Activated naive CD4-positive, alpha-beta T cell treated with anti-CD3 and anti-CD28 coated beads for 36 hours (primary cell): ENCODE results near the gene IGSF8. TPM values are rescaled to one million over a fixed set of nuclear protein-coding genes. Genes with fewer than 3 reads are reported as not detected.

Experiments
- CTCF ChIA-PET: fragments of 350-600 bp; sonication (Branson Sonifier 250); formaldehyde crosslinking; loops from one replicate; lab custom pipeline; 2021; ENCODE audit warnings: antibody characterized with exemption; lab: Charles Lee
- DNase-seq: peaks from one replicate; pipeline ENCODE4 v3.0.0-alpha.2; 2020
- H3K27ac Mint-ChIP-seq: one replicate; pipeline ENCODE4 v1.8.0; 2021; ENCODE audit warnings: mild to moderate bottlenecking, mixed read lengths
- H3K27me3 Mint-ChIP-seq: one replicate; pipeline ENCODE4 v1.8.0; 2021; ENCODE audit warnings: low read depth, mixed read lengths
- H3K36me3 Mint-ChIP-seq: one replicate; pipeline ENCODE4 v1.8.0; 2021; ENCODE audit warnings: low read depth, mixed read lengths
- H3K4me1 Mint-ChIP-seq: one replicate; pipeline ENCODE4 v1.8.0; 2021; ENCODE audit warnings: low read depth, mixed read lengths
- H3K4me3 Mint-ChIP-seq: one replicate; pipeline ENCODE4 v1.8.0; 2021; ENCODE audit warnings: mild to moderate bottlenecking, moderate library complexity, mixed read lengths
- H3K9me3 Mint-ChIP-seq: one replicate; pipeline ENCODE4 v1.8.0; 2021; ENCODE audit warnings: mixed read lengths
- intact Hi-C: fragments of 100-400 bp; cut with micrococcal nuclease; formaldehyde crosslinking; loops from one replicate; pipeline ENCODE4 v1.15.1; 2023
- total RNA-seq, 2 experiments: library from RNA; stranded (reverse); gene quantifications; one replicate each; pipeline ENCODE4 v1.2.3, GENCODE V29; 2021

IGSF8 gene
- total RNA-seq, 2 experiments from 2014 or later = 22.2 to 24.7 TPM

DNA sequence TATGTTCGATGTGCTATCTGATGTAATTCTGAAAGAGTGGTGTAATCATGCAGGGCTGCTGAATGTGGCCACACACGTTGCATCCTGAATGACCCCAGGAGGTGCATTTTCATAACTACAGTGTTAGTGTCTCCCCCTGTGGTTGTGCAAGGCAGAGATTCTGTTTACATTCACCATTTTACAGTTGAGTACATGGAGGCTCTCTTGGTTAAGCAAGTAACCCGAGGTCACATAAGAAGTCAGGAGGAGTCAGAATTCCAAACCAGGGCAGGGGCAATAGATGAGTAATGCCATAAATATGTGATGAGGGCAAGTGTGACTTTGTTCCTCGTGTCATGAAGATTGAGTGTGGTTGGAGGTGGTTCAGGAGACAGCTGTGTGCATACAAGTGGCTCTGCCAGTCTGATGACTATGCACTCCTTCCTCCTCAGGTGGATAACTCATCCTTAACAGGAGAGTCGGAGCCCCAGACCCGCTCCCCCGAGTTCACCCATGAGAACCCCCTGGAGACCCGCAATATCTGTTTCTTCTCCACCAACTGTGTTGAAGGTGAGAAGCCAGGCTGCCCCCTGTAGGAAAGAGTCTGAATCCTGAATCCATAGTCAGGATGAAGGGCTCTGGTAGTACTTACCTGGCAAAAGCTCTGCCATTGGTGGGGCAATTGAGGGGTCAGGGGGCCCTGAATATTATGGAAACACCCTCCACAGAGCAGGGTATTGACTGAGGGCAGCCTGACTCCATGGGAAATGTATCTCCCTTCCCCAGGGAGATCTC, 26.5 kb upstream of the IGSF8 start:
- Mint-ChIP-seq H3K9me3 (no peaks in the 10 kb centered on the region), H3K4me3 (no peak overlapping the region), H3K27ac (no peak overlapping the region), H3K4me1 (no peaks in the 10 kb centered on the region), H3K27me3 (no peaks in the 10 kb centered on the region), H3K36me3 (no peaks in the 10 kb centered on the region)
- intact Hi-C loops = no loop called here
- DNase-seq = no peak
- CTCF ChIA-PET = no interaction called here

DNA sequence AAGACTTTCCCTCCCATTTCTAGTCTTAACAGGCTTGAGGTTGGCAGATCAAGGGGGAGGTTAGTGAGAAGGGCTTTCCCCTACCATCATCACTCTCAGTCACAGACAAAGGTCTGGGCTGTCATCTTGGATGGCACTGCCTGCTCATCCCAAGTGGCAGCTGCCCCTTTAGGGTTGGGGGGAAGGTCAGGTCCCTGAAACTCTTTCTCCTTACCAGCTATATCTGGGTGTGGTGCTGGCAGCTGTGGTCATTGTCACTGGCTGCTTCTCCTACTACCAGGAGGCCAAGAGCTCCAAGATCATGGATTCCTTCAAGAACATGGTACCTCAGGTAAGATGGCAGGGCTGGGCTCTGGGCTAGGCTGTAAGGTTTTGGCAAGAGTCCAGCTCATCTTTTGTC, 25.3 kb upstream of the IGSF8 start:
- no peak overlapping the region for H3K4me3 Mint-ChIP-seq
- H3K4me1 Mint-ChIP-seq = no peaks in the 10 kb centered on the region
- no peaks in the 10 kb centered on the region for H3K27me3 Mint-ChIP-seq
- intact Hi-C loops = no loop called here
- no peaks in the 10 kb centered on the region for H3K36me3 Mint-ChIP-seq
- H3K9me3 Mint-ChIP-seq = no peaks in the 10 kb centered on the region
- DNase-seq = no peak
- no peak overlapping the region for H3K27ac Mint-ChIP-seq
- CTCF ChIA-PET = interaction anchor here (1.0 to 1.3 kb wide), 2 partner anchors 23 to 253 kb away, joined by 3 read pairs; no protein-coding TSS in a partner anchor

DNA sequence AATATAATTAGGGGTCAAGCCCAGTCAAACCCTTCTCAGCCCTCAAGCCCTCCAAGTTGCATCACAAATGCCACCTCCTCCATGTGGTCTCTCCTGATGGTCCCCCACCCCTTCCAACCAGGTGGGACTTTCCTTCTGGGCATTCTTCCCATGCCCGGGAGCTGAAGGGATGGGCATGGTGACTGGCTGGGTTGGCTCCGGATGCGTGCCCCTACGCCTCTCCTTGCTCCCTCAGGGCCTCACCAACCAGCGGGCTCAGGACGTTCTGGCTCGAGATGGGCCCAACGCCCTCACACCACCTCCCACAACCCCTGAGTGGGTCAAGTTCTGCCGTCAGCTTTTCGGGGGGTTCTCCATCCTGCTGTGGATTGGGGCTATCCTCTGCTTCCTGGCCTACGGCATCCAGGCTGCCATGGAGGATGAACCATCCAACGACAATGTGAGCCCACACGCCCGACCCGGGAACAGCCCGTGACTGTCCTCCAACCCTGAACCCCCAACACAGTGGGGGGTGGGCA, 24.6 kb upstream of the IGSF8 start:
- Mint-ChIP-seq H3K4me3 (no peak overlapping the region), H3K27me3 (no peaks in the 10 kb centered on the region), H3K9me3 (no peaks in the 10 kb centered on the region), H3K27ac (no peak overlapping the region), H3K36me3 (no peaks in the 10 kb centered on the region), H3K4me1 (no peaks in the 10 kb centered on the region)
- no peak for DNase-seq
- CTCF ChIA-PET = interaction anchor here (1.3 kb wide), 1 partner anchor 253 kb away, joined by 3 read pairs; no protein-coding TSS in a partner anchor
- intact Hi-C loops = no loop called here

DNA sequence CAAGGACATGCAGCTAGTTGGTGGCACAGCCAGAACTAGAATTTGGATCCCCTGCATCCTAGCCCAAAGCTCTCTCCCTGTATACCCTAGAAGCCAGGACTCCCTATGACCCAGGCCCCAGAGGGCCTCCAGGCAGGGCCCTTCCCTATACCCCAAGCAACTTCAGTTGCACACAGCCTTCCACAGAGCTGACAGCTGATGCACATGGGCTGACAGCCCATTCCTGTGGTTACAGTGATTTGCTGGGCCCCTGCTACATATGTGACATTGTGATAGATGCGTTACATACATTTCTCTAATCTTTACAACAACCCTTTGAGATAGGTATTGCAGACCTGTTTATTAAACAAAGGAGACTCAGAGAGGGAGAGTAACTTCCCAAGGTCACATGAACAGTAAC, 23.0 kb upstream of the IGSF8 start:
- Mint-ChIP-seq H3K9me3 (no peaks in the 10 kb centered on the region), H3K27me3 (no peaks in the 10 kb centered on the region), H3K36me3 (no peaks in the 10 kb centered on the region), H3K4me3 (no peak overlapping the region), H3K4me1 (no peaks in the 10 kb centered on the region), H3K27ac (no peak overlapping the region)
- DNase-seq = no peak
- intact Hi-C loops = no loop called here
- CTCF ChIA-PET = interaction anchor here (0.6 to 0.8 kb wide), 2 partner anchors 17 to 167 kb away, joined by 3 read pairs; no protein-coding TSS in a partner anchor

DNA sequence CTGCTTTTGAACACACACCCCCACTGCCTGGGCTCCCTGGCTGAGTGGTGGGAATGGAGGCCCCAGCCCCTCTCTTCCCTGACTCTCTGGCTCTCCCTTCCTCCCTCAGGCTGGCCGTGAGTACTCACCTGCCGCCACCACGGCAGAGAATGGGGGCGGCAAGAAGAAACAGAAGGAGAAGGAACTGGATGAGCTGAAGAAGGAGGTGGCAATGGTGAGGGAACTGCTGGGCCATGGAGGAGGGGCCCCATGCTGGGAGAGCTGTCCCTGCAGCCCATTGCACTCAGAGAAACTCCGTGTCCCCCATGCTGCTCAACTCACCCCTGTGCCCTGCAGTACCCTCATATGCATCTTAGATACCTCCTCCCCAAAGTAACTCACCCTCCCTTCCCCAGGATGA, 22.4 kb upstream of the IGSF8 start:
- no peak overlapping the region for H3K27ac Mint-ChIP-seq
- DNase-seq = no peak
- H3K27me3 Mint-ChIP-seq = no peaks in the 10 kb centered on the region
- no peaks in the 10 kb centered on the region for H3K9me3 Mint-ChIP-seq
- no peaks in the 10 kb centered on the region for H3K4me1 Mint-ChIP-seq
- CTCF ChIA-PET = interaction anchor here (0.6 to 0.8 kb wide), 2 partner anchors 16 to 168 kb away, joined by 3 read pairs; no protein-coding TSS in a partner anchor
- no peak overlapping the region for H3K4me3 Mint-ChIP-seq
- H3K36me3 Mint-ChIP-seq = no peaks in the 10 kb centered on the region
- intact Hi-C loops = no loop called here

DNA sequence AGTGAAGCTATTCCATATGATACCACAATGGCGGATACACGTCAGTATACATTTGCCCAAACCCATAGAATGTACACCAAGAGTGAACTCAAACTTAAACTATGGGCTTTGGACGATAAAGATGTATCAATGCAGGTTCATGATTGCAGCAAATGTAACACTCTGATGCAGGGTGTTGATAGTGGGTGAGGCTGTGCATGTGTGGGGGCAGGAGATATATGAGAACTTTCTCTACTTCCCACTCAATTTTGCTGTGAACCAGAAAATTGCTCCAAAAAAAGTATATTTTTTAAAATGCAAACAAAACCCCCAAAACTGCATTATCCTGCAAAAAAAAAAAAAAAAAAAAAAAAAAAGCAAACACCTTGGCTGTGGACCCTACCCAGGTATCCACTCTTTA, 20.5 kb upstream of the IGSF8 start:
- no peaks in the 10 kb centered on the region for H3K36me3 Mint-ChIP-seq
- intact Hi-C loops = no loop called here
- H3K27me3 Mint-ChIP-seq = no peaks in the 10 kb centered on the region
- no peaks in the 10 kb centered on the region for H3K9me3 Mint-ChIP-seq
- H3K4me1 Mint-ChIP-seq = no peaks in the 10 kb centered on the region
- no peak overlapping the region for H3K4me3 Mint-ChIP-seq
- no peak overlapping the region for H3K27ac Mint-ChIP-seq
- CTCF ChIA-PET = interaction anchor here (0.9 to 1.4 kb wide), 2 partner anchors 10 to 258 kb away, joined by 4 to 5 read pairs; no protein-coding TSS in a partner anchor
- DNase-seq = no peak

DNA sequence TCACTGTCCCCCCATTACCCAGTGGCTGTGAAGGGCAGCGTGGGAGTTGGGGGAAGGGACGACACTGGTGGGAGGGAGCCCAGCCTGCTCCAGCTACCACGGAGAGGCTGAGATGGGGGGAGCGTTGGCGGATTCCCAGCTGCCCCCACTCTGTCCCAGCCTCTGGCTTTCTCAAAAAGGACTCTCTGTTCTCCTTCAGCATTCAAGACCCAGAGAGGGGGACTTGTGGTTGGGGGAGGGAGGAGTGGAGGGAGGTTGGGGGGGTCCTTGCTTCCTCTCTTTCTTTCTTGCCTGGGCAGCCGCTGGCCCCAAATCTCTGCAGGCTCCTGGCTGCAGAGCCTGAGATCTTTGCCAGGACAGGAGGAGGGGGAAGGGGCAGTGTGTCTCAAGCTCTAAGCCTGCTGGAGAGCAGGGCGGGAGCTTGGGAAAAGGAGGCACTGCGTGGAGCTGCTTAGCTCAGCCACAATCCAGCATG, 19.3 kb upstream of the IGSF8 start:
- no peak for DNase-seq
- no peak overlapping the region for H3K27ac Mint-ChIP-seq
- CTCF ChIA-PET = interaction anchor here (0.9 to 1.4 kb wide), 3 partner anchors 9 to 259 kb away, joined by 3 to 5 read pairs (median 4); no protein-coding TSS in a partner anchor
- no peak overlapping the region for H3K4me3 Mint-ChIP-seq
- no peaks in the 10 kb centered on the region for H3K27me3 Mint-ChIP-seq
- intact Hi-C loops = no loop called here
- no peaks in the 10 kb centered on the region for H3K36me3 Mint-ChIP-seq
- no peaks in the 10 kb centered on the region for H3K4me1 Mint-ChIP-seq
- H3K9me3 Mint-ChIP-seq = no peaks in the 10 kb centered on the region

DNA sequence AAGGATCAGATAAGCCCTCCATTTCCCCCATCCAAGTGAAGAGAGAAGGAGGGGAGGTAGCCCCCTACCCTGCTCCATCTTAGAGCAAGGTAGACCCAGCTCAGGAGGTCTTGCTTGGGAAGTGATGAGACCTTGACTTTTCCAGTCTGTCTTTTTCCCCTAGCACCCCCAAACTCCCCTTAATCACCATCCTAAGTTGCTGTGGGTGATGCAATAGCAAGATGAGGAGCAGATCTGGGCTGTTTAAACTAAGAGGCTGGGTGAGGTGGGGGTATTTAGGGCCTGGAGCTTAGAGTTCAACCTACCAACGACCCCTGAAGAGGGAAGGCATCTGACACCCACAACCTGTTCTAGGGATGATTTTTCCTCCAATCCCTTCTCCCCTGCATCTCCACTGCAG, 18.9 kb upstream of the IGSF8 start:
- intact Hi-C loops = no loop called here
- Mint-ChIP-seq H3K27me3 (no peaks in the 10 kb centered on the region), H3K4me1 (no peaks in the 10 kb centered on the region), H3K9me3 (no peaks in the 10 kb centered on the region), H3K27ac (no peak overlapping the region), H3K4me3 (no peak overlapping the region), H3K36me3 (no peaks in the 10 kb centered on the region)
- CTCF ChIA-PET = interaction anchor here (0.8 to 1.4 kb wide), 3 partner anchors 16 to 259 kb away, joined by 3 to 4 read pairs (median 3); no protein-coding TSS in a partner anchor
- no peak for DNase-seq

DNA sequence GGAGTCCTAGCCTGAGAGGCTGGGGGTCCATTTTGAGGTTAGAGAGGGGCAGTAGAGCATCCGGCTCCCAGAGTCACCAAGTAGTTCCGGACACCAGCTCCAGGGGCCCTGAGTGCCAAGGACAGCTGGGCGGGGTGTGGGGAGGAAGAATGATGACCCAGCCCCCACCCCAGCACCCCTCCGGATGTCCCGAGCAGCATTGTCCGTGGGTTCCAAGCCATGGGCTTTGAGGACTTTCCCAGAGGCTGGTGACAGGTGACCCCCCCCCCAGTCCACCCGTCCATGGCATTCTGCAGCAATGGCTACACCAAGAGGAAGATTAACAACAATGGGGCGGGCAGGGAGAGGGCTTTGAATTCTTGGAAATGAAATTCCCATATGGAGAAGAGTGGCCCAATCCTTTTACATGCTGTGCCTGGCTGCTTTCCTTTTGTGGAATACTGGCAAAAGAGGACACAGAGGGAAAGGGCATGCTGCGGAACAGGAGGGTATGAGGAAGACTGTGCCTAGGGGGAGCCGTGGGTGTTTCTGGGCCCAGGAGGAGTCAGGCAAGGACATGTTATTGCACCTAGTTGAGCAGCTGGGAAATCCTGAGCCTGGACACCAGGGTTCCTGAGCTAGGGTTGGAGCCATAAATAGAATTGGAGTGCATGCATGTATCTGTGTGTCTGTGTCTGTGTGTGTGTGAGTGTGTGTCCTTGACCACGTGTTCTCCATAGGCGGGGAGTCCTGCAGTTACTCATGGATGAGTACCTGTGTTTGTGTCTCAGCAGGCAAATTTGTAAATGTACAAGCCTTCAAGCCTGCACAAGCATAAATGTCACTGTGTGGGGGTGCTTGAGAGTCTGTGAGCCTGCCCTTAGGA, 18.1 kb upstream of the IGSF8 start:
- Mint-ChIP-seq H3K36me3 (no peaks in the 10 kb centered on the region), H3K4me1 (no peaks in the 10 kb centered on the region), H3K27ac (no peak overlapping the region), H3K27me3 (no peaks in the 10 kb centered on the region), H3K4me3 (no peak overlapping the region), H3K9me3 (no peaks in the 10 kb centered on the region)
- no peak for DNase-seq
- CTCF ChIA-PET = interaction anchor here (0.6 to 0.8 kb wide), 2 partner anchors 32 to 1028 kb away, joined by 3 read pairs; no protein-coding TSS in a partner anchor
- intact Hi-C loops = no loop called here

DNA sequence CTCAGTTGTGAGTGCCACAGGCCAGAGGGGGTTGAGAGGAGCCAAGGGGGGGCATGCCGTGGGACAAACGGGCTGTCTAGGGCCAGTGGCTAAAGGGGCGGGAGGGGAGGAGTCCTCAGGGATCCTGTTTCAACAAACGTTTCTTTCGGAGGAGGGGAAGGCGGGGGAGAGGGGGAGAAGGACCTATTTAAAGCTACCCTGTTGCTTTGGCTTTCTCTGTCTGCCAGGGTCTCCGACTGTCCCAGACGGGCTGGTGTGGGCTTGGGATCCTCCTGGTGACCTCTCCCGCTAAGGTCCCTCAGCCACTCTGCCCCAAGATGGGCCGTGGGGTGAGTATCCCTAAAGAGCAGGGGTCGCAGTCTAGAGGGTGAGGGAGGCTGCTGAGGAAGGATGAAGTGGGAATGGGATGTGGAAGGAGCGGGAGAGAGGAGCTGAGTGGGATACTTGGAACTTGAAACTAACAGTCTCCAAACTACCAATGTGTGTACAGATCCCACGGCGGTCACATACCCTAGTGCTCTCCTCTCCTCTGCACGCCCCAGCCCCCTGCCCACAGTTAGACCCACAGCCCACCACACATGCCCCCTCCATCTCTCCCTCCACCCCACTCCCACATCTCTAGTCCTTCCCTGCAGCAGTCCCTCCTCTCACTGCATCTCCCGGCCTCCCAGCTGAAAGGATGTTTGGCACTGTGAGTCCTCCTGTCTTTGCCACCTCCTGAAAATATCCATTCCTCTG, 17.3 kb upstream of the IGSF8 start, which contains the start of gene ATP1A2:
Gene ATP1A2 (plus strand): TSS at position 215 of the 738 bp plus-strand sequence. CDS start 103 bp downstream, at position 318.
- intact Hi-C loops = no loop called here
- DNase-seq = no peak
- Mint-ChIP-seq H3K36me3 (no peaks in the 10 kb centered on the region), H3K27me3 (no peaks in the 10 kb centered on the region), H3K4me1 (no peaks in the 10 kb centered on the region), H3K9me3 (no peaks in the 10 kb centered on the region), H3K27ac (no peak within 1 kb of the TSS), H3K4me3 (no peak within 1 kb of the TSS)
- CTCF ChIA-PET = no interaction called here

DNA sequence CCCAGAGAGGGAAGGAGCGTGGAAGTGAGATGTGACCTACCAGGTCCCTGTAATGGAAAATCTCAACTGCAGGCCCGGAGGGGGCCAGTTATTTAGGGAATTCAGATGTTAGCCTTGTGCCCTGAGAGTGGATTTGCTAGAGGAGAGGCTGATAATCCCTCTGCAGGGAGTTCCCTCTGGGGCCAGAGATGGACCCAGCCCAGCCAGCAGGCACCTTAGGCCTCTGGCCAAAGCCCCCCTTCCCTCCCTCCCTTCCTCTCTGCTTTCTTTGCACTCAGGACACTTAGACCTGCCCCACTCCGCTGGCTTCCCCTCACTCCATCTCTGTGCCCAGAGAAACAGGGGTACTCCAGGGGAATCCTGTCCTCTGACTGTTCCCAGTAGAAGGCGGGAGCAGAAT, 15.7 kb upstream of the IGSF8 start:
- no peak for DNase-seq
- Mint-ChIP-seq H3K27ac (no peak overlapping the region), H3K4me1 (peaks cover under 1% of the 10 kb centered on the region), H3K9me3 (no peaks in the 10 kb centered on the region), H3K36me3 (no peaks in the 10 kb centered on the region), H3K27me3 (no peaks in the 10 kb centered on the region), H3K4me3 (no peak overlapping the region)
- CTCF ChIA-PET = interaction anchor here (1.2 kb wide), 1 partner anchor 13 kb away, joined by 3 read pairs; no protein-coding TSS in a partner anchor
- intact Hi-C loops = no loop called here
